SH-SY5Y (cell line): Measurements from ENCODE around the gene MARCHF5.

Source experiments
- GATA2 ChIP-seq: IDR thresholded peaks from 2 replicates; pipeline ENCODE4 v1.6.1; 2011; ENCODE audit warnings: mild to moderate bottlenecking, low read depth, low read length
- GATA3 ChIP-seq: IDR thresholded peaks from 2 replicates; pipeline ENCODE4 v1.6.1; 2011; ENCODE audit warnings: low read depth, mild to moderate bottlenecking, low read length, moderate library complexity

GRCh38 chr10:92303096-92303495 is 12.1 kb downstream of the MARCHF5 start:
- TF ChIP-seq GATA2 (no peak), GATA3 (no peak)
